NCI-H345 treated with DMSO at 0.1 percent for 48 hours (cell line): Measurements from ENCODE around the gene TAB2.

Experiments used
- DNase-seq: peaks from one replicate; lab custom pipeline; 2025; ENCODE audit not compliant: unreplicated experiment; lab: John Stamatoyannopoulos, UW

Gene TAB2, protein sequence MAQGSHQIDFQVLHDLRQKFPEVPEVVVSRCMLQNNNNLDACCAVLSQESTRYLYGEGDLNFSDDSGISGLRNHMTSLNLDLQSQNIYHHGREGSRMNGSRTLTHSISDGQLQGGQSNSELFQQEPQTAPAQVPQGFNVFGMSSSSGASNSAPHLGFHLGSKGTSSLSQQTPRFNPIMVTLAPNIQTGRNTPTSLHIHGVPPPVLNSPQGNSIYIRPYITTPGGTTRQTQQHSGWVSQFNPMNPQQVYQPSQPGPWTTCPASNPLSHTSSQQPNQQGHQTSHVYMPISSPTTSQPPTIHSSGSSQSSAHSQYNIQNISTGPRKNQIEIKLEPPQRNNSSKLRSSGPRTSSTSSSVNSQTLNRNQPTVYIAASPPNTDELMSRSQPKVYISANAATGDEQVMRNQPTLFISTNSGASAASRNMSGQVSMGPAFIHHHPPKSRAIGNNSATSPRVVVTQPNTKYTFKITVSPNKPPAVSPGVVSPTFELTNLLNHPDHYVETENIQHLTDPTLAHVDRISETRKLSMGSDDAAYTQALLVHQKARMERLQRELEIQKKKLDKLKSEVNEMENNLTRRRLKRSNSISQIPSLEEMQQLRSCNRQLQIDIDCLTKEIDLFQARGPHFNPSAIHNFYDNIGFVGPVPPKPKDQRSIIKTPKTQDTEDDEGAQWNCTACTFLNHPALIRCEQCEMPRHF

DNA sequence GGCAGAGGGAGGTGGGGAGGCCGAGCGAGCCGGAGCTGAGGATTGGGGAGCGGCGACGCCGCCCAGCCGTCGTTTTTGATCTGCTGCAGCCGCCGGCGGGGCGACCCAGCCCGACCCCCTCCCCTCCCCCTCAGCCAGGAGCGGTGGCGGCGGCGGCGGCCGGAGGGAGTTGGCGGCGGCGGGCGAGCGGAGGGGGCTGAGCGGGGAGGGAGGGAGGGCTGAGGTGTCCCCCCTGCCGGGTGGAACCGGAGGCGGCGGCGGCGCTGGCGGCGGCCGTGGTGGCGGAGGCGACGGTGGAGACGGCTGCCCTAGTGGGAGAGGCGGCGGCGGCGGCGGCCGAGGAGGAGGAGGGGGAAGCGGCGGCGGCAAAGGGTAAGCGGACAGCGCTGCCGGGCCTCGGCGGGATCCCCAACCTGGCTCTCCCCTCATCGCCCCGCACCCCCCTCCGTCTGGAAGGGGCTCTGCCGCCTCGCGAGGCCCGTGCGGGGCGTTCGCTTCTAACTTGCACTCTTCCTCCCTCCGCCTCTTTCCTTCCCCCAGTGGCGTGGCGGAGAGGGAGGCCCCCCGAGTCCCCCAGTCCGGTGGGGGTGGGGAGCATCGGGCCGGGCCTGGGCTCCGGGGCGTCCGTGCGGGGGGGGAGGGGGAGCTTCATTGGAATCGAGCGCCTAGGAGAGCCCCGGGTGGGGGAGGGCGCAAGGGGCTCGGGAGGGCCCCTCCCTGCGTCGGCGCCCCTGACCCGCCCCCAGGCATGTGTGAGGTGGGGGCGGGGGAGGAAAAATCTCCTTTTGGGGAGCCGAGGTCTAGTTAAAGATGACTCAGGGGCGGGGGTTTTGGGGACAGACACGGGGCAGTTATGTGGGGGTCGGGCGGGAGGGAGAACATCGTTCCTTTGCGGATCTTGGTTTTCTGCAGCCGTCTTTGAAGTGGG is at the start of gene TAB2:
TSS of gene TAB2 (plus strand) at position 69 of the 928 bp plus-strand sequence. CDS start 52,286 bp downstream, outside the sequence.
- DNase-seq: no peak

DNA sequence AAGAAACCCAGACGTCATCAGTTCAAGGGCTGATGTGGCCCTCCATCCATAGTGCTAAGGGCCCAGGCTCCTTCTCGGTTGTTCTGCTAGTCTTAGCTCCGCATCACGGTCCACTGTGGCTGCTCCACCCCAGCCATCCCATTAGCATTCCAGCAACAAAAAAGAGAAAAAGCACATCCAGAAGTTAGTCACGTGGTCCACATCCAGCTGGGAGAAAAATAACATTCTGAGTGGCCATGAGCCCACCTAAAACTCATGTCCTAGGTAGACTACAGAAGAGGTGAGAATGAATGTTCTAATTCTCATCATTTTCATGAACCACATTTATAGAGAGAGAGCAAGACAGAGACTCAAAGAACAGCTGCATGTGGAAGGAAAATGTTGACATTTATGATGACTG is 49.4 kb upstream of the TAB2 start:
- DNase-seq: no peak

DNA sequence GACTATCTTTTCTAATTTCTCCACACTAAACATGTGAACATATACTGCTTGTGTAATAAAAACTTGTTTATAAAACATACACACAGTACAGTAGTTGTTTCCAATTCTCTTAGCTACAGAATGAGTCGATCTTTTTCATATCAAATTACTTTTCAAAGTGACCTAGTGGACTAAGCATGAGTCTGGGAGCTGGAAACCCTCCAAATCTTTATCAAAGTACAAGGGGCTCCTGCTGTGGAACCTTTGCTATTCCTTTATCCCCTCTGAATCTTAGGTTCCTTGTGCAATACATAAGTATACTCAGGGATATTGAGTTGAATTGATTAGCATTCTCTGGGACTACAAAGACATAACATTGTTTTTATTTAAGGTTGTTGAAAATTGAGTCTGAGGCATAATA is 48.7 kb upstream of the TAB2 start:
- DNase-seq: no peak

DNA sequence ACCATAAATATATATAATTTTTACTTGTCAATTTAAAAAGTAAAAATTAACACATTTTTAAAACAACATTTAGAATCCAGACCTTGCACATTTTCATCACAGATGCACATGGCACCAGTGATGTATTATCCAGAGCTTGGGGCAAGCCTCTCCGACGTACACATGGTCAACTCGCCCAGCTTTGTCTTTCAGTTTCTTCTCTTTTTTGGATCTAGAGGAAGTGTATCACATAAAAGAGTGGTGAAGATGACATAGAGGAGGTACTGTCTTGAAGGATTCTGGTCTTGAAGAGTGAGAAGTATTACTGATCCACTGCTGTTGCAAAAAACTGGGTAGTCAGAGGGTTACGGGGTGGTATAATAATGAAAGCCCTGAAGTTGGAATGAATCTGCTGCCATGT is 46.9 kb upstream of the TAB2 start:
- no peak for DNase-seq

DNA sequence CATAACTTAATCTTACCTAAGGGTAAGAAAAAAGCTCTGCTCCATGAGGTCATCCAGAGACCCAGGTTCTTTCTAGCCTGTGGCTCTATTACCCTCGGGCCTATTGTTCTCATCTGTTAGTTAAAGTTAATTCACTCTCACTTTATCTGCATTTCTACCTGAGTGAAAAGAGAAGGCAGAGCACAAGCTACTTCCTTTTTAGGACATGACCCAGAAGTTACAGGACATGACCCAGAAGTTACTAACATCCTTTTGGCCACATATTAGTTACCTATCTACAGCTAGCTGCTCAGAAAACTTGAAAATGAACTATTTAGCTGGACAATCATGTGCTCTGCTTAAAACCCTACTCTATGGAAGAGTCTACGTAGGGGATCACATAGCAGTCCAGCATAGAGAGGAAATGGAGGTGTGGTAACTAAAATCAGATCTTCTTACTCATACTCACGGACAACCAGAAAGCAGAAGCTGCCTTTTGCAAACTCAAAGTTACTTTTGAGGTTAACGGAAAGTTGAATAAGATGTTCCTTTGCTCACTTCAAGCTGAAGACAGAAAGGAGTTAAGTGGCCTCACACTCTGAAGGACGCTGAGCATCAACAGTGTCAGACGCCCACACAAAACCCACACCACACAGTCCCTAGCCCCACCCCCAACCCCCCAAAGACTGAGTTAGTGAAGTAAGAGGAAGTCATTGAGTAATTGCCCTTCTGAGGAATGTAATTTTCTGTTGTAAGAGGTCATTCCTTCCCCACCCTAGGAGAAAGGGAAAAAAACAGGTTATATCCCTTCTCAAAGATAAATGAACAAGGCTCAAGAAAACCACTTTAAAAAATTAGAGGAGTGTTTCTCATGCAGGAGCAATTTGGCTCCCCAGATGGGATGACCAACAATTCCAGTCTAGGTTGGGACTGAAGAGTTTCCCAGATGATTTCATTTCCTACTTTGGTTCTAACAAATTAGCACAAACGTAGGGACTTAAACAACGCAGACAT is 45.9 kb upstream of the TAB2 start:
- no peak for DNase-seq

DNA sequence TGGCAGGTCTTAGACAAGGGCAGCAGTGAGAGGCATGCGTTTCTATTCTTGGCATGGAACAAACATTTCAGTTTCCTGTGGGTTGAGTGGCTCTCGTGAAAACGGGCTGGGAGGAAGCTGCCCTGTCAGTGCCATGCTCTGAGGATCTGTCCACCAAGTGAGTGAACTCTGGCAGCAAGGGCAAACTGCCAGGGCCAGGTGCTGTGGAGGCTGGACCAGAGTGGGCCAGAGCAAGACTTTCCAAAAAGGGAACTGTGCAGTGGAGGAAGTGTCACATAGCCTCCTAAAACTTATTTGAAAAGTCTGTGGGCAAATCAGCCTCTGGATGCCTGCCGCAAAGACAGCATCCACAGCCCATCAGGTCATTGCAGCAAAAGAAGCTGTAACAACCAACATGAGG is 44.2 kb upstream of the TAB2 start:
- DNase-seq: no peak

DNA sequence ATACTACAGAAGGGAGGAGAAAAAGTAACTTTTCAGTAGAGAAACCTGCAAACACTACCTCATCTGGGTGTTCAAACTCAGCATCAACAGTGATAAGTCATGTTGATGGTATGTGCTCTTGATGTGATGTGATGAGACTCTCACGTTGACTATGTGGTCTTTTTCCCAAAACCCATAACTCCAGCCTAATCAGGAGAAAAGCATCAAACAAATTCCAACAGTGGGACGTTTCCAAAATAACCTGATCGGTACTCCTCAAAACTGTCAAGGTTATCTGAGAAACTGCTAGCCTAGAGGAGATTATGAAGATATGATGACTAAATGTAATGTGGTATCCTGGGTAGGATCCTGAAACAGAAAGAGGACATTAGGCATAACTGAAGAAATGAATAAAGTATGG is 41.9 kb upstream of the TAB2 start:
- DNase-seq: no peak

DNA sequence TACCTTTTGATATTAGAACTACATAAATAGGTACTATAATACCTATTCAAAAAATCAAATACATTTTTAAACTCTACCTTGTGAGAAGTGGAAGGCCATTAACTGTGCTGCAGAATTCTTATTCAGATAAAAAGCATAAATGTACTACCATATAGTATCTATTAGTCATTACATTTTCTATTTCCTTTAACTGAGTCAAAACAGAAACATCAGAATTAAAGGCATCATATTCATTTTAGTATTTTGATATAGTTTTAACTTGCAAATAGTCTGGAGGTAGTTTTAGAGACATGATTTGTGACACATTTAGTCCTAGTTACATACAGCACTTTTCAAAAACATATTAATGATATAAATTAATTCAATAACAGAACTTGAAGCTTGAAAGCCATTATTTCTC is 39.9 kb upstream of the TAB2 start:
- no peak for DNase-seq

DNA sequence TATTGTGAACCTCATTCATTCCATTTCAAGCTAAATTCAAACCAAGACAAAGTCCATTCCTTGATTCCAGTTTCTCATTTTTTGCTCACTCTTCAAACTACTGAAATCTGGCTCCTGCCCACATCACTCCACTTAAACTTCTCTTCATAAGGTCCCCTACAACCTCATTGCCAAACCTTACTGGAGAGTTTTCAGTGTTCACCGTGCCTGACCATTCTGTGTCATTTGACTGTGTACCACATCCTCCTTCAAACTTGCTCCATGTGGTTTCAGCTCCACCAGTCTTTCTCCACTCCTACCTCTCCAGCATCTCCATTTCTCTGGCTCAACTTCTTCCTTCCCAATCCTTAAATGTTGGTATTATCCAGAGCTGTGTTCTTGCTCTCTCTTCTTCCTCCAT is 38.5 kb upstream of the TAB2 start:
- DNase-seq: no peak

DNA sequence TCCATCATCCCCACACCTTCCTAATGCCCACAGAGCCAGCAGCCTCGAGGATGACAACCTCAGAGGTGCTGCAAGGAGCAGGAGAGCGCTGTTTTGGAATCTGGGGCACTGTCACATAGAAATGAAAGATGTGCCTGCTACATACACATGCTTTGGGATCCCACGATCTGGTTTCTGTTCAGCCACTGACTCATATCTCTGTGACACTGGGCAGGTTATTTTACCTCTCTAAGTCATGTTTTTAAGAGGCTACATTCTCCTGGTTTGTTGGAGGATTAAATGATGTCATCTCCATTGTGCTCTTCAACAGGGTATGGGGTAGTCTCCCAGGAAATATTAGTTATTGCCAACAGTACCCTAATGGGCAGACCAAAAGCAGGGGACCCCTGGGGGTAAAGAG is 32.6 kb upstream of the TAB2 start:
- DNase-seq: no peak

DNA sequence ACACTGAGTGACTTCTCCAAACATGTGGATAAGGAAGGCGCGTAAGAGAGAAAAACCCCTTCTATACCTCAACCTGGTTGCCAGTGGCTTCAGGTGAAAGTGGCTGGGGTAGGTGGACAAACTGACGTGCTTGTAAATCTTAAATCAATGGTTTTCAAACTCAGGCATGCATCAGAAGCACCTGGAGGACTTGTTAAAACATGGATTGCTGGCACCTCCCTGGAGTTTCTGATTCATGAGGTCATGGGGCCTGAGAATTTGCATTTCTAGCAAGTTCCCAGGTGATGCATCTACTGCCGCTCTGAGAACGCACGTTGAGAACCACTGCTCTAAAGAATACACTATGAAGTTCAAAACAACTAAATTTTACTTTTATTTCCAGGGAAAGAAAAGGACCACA is 31.9 kb upstream of the TAB2 start:
- DNase-seq: no peak

DNA sequence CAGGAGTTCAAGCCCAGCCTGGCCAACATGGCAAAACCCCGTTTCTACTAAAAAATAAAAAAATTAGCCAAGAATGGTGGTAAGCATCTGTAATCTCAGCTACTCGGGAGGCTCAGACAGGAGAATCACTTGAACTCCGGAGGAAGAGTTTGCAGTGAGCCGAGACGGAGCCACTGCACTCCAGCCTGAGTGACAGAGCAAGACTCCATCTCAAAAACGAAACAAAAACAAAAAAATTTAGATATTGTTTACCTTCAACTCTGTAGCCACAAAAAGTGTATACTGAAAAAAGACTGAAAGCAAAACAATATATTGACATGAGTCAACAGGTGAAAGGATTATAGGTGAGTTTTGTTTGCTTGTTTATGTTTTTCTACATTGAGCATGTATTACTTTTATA is 30.6 kb upstream of the TAB2 start:
- DNase-seq: no peak

DNA sequence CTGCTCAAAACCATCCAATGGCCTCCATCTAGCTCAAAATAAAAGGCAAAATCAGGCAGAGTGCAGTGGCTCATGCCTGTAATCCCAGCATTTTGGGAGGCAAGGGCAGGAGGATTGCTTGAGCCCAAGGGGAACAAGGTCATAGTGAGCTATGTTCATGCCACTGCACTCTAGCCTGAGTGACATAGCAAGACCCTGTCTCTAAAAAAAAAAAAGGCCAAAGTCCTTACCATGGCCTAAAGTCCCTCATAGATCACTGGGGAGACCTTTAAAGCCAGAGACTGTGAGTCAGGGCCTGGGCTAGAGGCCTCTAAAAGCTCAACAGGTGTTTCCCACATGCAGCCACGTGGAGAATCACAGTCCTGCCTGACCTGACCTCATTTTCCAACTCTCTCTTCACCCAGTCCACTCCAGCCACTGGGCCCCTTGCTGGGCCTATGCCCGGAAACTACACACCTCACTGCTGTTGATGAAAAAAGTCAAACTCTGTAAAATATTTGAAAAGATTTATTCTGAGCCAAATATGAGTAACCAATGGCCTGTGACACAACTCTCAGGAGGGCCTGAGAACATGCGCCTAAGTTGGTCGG is 28.2 kb upstream of the TAB2 start:
- no peak for DNase-seq

DNA sequence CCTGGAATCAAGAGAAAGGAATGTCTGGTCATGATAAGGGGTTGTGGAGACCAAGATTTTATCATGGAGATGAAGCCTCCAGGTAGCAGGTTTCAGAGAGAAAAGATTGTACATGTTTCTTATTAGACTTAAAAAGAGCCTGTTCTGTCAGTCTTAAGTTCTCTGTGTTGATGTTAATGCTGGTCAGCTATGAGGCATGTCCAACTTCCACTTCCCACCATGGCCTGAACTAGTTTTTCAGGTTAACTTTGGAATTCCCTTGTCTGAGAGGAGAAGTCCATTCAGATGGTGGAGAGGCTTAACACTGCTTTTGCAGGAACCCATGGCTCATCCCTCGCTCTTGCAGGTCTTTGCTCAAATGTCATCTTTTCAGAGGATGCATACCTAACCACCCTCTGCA is 27.5 kb upstream of the TAB2 start:
- DNase-seq: no peak

DNA sequence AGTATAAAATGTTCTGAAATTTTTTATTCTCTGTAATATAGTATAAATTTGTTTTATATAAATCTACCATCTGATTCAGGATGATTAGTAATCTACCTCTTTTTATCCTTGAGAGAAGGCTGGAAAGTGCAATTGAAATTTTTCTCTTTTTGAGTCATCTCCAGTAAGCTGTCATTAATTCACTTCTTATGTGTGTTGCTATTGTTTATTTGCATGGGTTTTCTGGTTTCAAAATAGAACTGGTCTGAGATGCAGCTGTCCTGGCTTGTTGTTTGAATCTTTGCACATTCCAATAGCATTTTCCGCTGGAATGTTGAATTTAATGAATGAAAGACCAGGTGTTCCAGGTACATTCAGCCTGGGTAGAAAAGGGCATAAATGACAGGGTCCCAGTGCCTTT is 24.3 kb upstream of the TAB2 start:
- no peak for DNase-seq

DNA sequence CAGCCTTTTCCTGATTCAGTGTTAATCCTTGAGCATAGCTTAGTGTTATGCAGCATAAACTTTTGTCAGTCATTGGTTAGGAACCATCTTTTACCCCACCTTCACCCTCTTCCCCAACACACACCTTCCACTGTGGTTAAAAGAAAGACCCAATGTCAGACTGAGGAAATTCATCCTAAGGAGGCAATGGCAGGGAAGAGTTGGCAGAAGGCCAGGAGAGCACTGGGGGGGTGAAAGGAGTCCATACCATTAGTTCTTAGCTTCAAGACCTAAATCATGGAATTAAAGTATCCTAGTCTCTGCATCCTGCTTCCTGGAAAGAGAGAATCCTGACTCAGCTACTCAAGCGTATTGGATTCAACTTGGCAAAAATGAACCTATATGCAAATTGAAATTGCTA is 16.9 kb upstream of the TAB2 start:
- no peak for DNase-seq

DNA sequence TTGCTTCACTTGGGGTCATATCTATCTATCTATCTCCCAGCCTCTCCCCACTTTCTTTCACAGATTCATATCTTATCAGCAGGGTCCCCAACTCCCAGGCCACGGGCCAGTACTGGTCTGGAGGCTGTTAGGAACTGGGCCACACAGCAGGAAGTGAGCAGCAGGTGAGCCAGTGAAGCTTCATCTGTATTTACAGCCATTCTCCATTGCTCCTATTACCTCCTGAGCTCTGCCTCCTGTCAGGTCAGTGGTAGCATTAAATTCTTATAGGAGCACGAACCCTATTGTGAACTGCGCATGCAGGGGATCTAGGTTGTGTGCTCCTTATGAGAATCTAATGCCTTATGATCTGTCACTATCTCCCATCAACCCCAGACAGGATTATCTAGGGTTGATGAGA is 14.8 kb upstream of the TAB2 start:
- no peak for DNase-seq

DNA sequence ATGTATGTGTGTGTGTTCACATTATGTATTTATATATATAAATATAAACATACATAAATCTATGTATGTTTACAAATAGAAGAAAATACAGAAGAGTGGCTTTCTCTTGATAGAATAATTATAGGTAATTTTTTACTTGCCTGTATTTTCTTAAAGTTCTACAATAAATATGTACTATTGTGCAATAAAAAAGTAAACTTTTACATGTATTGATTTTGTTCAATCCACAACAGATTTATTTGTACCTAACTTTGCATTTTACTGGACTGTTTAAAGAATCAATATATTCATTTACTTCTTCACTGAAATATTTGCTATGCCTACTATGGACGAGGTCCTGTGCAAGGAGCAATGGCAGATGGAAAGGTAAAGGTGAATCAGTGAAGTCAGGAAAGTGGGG is 14.0 kb upstream of the TAB2 start:
- no peak for DNase-seq

DNA sequence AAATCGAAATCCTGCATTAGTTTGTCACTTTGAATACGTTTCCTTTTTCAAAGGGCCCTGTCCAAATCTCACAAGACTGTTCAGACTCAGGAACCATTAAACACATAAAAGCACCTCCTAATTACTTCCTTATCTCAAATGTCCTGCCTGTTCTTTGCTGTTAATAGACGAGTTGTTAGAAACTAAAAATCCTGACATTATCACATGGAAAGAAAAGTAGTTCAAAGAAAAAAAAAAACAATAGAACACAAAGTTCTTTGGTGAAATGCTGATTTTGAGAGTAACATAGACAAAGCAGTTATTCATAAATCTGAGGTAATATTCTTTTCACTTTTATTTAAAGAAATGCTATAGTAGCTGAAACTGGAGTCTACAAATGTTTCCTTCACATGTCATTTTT is 12.1 kb upstream of the TAB2 start:
- no peak for DNase-seq

DNA sequence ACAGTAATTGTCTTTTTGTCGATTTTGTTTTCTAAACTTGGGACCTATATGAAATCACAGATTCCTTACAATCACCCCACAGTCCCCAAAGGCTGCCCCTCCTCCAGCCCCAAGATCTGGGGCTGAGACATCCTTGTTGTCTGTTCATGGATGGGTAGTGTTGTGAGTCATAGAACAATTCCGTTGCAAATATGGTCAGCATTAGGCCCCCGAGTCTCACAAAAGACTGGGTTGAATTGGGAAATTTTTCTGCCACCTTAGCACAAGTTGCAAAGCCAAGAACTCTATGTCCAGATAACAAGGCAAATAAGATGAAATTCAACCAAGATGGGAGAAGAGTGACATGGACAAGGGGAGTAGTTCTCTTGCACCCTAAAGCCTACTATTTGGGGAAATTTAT is 10.5 kb upstream of the TAB2 start:
- no peak for DNase-seq
